IPS DF 6.9 (cell line): ENCODE measurements around the gene EXOC3L4.

Experiments
- DNase-seq: peaks from one replicate; pipeline ENCODE4 v3.0.0-alpha.2; 2013; ENCODE audit warnings: low read depth, low spot score
- H3K27ac ChIP-seq: one replicate; pipeline ENCODE4 v1.5.1; 2013; ENCODE audit warnings: low read length, control low read depth
- H3K27me3 ChIP-seq: 2 replicates; pipeline ENCODE4 v1.6.1; 2013; ENCODE audit warnings: mild to moderate bottlenecking, low read length; ENCODE audit not compliant: control insufficient read depth, insufficient read depth
- H3K36me3 ChIP-seq: 2 replicates; pipeline ENCODE4 v1.6.1; 2013; ENCODE audit warnings: low read length; ENCODE audit not compliant: control insufficient read depth, insufficient read depth
- H3K4me1 ChIP-seq: 2 replicates; pipeline ENCODE4 v1.6.1; 2013; ENCODE audit warnings: low read length; ENCODE audit not compliant: control insufficient read depth, insufficient read depth
- H3K4me3 ChIP-seq: 2 replicates; pipeline ENCODE4 v1.5.1; 2013; ENCODE audit warnings: mild to moderate bottlenecking, low read length
- H3K9me3 ChIP-seq: 2 replicates; pipeline ENCODE4 v1.6.1; 2013; ENCODE audit warnings: low read length, inconsistent platforms; ENCODE audit not compliant: control insufficient read depth, insufficient read depth
- WGBS: extraction: QIAGEN DNeasy Blood & Tissue Kit; methylation state at CpG from one replicate; pipeline ENCODE4 v1.1.7; 2013; ENCODE audit warnings: mixed read lengths, missing lambda C conversion rate; ENCODE audit not compliant: insufficient read length, insufficient coverage; 5-methylcytosine and 5-hydroxymethylcytosine counted together

Gene EXOC3L4

GRCh38 chr14:103070971-103071542 is 23.5 kb upstream of the EXOC3L4 start:
- no peak for DNase-seq
- Histone ChIP-seq H3K9me3 (no peaks in the 10 kb centered on the region), H3K4me3 (no peak overlapping the region), H3K27ac (no peak overlapping the region), H3K36me3 (no peaks in the 10 kb centered on the region), H3K27me3 (no peaks in the 10 kb centered on the region), H3K4me1 (peaks cover 3% of the 10 kb centered on the region; the same call in 1 of the 2 replicates)
- no CpG with 5 or more reads among the region's 21 CpGs for WGBS

- H3K27me3 ChIP-seq, result no peaks in the 10 kb centered on the region
- H3K4me3 ChIP-seq, result no peak overlapping the region
- no peaks in the 10 kb centered on the region for H3K9me3 ChIP-seq
- no peak for DNase-seq
- H3K27ac ChIP-seq, result no peak overlapping the region
- no CpG with 5 or more reads among the region's 32 CpGs for WGBS
- no peaks in the 10 kb centered on the region for H3K36me3 ChIP-seq
- peaks cover 3% of the 10 kb centered on the region; the same call in 1 of the 2 replicates for H3K4me1 ChIP-seq
Measured at GRCh38 chr14:103071544-103072251, 22.8 kb upstream of the EXOC3L4 start.

GRCh38 chr14:103072595-103073366 is 21.7 kb upstream of the EXOC3L4 start:
- H3K9me3 ChIP-seq, result no peaks in the 10 kb centered on the region
- no peak for DNase-seq
- H3K4me3 ChIP-seq, result no peak overlapping the region
- WGBS, result no CpG with 5 or more reads among the region's 21 CpGs
- no peaks in the 10 kb centered on the region for H3K27me3 ChIP-seq
- H3K27ac ChIP-seq, result no peak overlapping the region
- peaks cover 3% of the 10 kb centered on the region; the same call in 1 of the 2 replicates for H3K4me1 ChIP-seq
- no peaks in the 10 kb centered on the region for H3K36me3 ChIP-seq

- no CpG with 5 or more reads among the region's 14 CpGs for WGBS
- H3K36me3 ChIP-seq, result no peaks in the 10 kb centered on the region
- no peak overlapping the region for H3K4me3 ChIP-seq
- H3K27ac ChIP-seq, result no peak overlapping the region
- no peaks in the 10 kb centered on the region for H3K9me3 ChIP-seq
- peaks cover 3% of the 10 kb centered on the region; the same call in 1 of the 2 replicates for H3K4me1 ChIP-seq
- H3K27me3 ChIP-seq, result no peaks in the 10 kb centered on the region
- no peak for DNase-seq
Measured at GRCh38 chr14:103073367-103073875, 21.1 kb upstream of the EXOC3L4 start.

- WGBS, result no CpG with 5 or more reads among the region's 21 CpGs
- no peaks in the 10 kb centered on the region for H3K9me3 ChIP-seq
- no peak overlapping the region for H3K4me3 ChIP-seq
- peaks cover 3% of the 10 kb centered on the region; the same call in 1 of the 2 replicates for H3K4me1 ChIP-seq
- no peaks in the 10 kb centered on the region for H3K36me3 ChIP-seq
- H3K27me3 ChIP-seq, result no peaks in the 10 kb centered on the region
- H3K27ac ChIP-seq, result no peak overlapping the region
- no peak for DNase-seq
Measured at GRCh38 chr14:103073876-103074728, 20.4 kb upstream of the EXOC3L4 start.

- Histone ChIP-seq H3K4me3 (peak overlapping the region; percentile 61; the same call in 1 of the 2 replicates), H3K4me1 (peaks cover 3% of the 10 kb centered on the region; the same call in 1 of the 2 replicates), H3K27me3 (no peaks in the 10 kb centered on the region), H3K9me3 (no peaks in the 10 kb centered on the region), H3K27ac (no peak overlapping the region), H3K36me3 (no peaks in the 10 kb centered on the region)
- DNase-seq, result no peak
- WGBS, result no CpG with 5 or more reads among the region's 21 CpGs
Measured at GRCh38 chr14:103074729-103075367, 19.7 kb upstream of the EXOC3L4 start.

- H3K4me1 ChIP-seq, result peaks cover 3% of the 10 kb centered on the region; the same call in 1 of the 2 replicates
- no peak overlapping the region for H3K4me3 ChIP-seq
- H3K27ac ChIP-seq, result no peak overlapping the region
- peaks cover 3% of the 10 kb centered on the region; the same call in 1 of the 2 replicates for H3K27me3 ChIP-seq
- WGBS, result no CpG with 5 or more reads among the region's 9 CpGs
- H3K36me3 ChIP-seq, result no peaks in the 10 kb centered on the region
- DNase-seq, result peak; percentile 66
- H3K9me3 ChIP-seq, result no peaks in the 10 kb centered on the region
Measured at GRCh38 chr14:103078420-103078749, 16.1 kb upstream of the EXOC3L4 start.

- no peak for DNase-seq
- H3K9me3 ChIP-seq, result no peaks in the 10 kb centered on the region
- peaks cover 3% of the 10 kb centered on the region; the same call in 1 of the 2 replicates for H3K4me1 ChIP-seq
- WGBS, result no CpG with 5 or more reads among the region's 11 CpGs
- no peaks in the 10 kb centered on the region for H3K36me3 ChIP-seq
- H3K4me3 ChIP-seq, result no peak overlapping the region
- H3K27ac ChIP-seq, result no peak overlapping the region
- H3K27me3 ChIP-seq, result peaks cover 3% of the 10 kb centered on the region; the same call in 1 of the 2 replicates
Measured at GRCh38 chr14:103078860-103079587, 15.5 kb upstream of the EXOC3L4 start.

GRCh38 chr14:103081951-103082350 is 12.6 kb upstream of the EXOC3L4 start:
- Histone ChIP-seq H3K36me3 (no peaks in the 10 kb centered on the region), H3K9me3 (no peaks in the 10 kb centered on the region), H3K27me3 (peaks cover 3% of the 10 kb centered on the region; the same call in 1 of the 2 replicates), H3K27ac (no peak overlapping the region), H3K4me1 (no peaks in the 10 kb centered on the region), H3K4me3 (no peak overlapping the region)
- 100% methylated on average over 2 of the region's 2 CpGs for WGBS
- no peak for DNase-seq
